HG03439 (cell line): ENCODE data around the gene PPP2R3B.
"Not testable (repeated sequence)": the region's sequence is repeated elsewhere in the genome, so short reads cannot be mapped to it uniquely, and the experiment has no call there.

Experiments used
- ATAC-seq: cut with Tn5 transposase; IDR thresholded peaks from one replicate; pipeline ENCODE4 v1.9.1; 2021; ENCODE audit warnings: mild to moderate bottlenecking, moderate library complexity; ENCODE audit not compliant: unreplicated experiment

Gene PPP2R3B

DNA sequence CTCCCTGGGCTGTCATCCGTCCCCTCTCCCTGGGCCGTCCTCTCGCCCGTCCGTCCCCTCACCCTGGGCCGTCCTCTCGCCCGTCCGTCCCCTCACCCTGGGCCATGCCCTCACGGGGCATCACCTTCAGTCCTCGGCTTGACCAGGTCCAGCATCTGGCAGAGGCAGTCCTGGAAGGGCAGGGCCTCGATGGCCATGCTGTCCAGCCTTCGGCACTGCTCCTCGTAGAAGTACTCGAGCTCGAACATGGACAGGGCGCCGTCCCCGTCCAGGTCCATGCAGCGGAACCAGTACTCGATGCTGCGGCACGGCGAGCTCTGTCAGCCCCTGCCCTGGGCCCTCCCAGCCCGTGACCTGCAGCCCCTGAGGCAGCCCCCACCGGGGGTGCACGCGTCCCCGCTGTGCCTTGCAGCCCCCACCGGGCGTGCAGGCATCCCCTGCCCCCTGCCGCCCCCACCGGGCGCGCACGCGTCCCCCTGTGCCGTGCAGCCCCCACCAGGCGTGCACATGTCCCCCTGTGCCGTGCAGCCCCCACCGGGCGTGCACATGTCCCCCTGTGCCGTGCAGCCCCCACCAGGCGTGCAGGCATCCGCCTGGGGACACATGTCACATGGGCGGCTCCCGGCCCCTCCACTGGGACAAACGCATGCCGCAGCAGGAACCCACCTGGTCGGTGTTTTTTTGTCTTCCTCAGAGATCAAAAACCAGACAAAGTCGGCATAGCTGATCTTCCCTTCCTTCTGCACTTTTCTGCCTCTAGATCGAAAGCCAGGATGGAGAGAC lies 45.9 kb downstream of the PPP2R3B start:
- ATAC-seq, result no peak

DNA sequence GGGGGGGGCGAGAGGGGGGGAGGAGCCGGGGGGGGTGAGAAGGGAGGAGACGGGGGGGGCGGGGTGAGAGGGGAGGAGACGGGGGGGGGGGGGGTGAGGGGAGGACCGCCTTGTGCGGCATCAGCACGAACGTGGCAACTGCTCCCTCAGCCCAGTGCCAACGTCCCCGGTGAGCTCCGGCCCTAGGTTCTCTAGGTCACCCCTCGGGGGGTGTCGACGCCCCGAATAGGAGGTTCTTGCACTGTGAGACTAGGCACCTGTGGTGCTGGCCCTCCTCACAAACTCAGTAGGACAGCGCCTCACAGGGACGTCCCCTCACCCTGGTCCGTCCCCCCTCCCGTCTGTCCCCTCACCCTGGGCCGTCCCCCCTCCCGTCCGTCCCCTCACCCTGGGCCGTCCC lies 46.6 kb downstream of the PPP2R3B start:
- no peak for ATAC-seq

DNA sequence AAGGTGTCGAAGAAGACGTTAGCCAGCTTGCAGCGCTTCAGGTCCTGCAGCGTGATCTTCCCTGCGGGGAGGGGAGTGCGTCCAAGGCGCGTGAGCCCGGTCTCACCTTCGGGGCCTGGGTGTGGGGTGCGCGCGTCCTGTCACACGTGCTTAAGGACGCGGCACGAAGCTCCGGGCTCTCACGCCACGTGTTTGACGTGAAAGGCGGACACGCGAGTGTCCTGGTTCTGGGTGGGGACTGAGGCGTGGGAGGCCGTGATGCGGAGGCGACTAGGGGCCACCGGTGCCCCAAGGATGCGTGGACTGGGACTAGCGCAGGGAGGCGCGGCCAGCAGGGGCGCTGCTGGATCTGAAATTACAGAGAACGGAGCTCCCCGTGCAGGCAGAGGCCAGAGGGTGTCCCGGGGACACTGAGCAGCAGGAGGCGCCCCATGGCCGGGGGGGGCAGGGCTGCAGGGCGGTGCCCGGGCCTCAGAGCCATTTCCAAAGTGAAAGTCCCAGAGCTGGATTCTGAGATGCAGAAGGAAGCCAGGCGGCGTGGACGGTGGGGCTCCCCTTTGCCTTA lies 47.8 kb downstream of the PPP2R3B start:
- ATAC-seq, result no peak

DNA sequence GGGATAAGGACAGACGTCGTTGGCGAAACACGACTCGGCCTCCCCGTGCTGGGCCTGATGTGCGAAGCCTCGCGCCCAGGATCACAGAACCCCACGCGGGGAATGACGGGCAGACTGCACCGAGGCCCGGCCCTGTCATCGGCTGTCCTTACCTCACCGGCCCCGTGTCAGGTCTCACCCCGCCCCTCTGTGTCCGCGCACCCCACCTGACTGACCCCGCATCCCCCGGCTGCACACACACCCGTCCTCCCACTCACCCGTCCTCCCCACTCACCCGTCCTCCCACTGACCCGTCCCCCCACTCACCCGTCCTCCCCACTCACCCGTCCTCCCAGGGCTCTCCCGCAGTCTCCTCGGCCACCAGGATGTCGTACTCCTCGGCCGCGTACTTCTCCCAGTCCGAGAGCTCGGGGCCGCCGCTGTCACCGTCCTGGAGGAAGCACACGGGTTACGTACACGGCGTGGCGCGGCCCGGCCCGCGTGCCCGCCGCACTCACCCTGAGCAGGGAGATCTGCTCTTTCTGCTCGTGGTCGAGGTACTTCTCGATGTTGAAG lies 48.3 kb downstream of the PPP2R3B start:
- no peak for ATAC-seq

DNA sequence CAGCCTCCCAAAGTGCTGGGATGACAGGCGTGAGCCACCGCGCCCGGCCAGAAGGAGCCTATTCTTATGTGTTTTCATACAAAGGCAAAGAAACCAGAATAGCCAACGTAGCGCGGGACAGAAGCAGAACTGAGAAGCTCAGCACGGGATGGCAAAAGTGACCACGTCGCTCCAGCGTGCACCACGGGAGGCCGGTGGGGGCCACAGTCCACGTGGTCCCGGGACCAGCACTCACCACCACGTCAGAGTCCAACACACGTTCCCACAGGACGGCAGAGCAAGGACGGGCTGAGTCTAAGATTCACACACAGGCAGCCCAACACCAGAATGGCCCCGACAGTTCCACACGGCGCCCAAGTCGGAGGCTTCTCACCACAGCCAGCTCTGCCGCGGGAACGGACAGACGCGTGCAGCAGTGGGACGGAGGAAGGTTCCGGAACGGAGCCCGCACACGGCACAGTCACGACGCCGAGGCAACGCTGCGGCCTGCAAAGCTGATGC lies 49.3 kb downstream of the PPP2R3B start:
- no peak for ATAC-seq

DNA sequence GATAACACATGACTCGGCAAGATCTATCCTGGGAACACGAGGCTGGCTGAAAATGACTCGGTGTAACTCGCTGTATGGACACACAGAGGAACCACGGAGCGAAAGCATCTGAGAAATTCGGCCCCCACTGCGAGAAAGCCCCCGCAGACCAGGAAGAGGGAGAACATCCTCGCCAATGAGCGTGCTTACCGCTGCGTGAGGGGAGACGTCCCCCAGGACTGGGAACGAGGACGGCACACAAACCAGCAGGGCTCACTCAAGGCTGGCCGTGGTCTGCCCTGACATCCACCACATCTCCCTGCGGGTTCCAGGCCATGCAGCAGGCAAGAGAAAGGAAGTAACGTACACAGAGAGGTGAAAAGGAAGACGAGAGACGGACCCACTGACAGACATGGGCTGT lies 50.5 kb downstream of the PPP2R3B start:
- ATAC-seq, result no peak

DNA sequence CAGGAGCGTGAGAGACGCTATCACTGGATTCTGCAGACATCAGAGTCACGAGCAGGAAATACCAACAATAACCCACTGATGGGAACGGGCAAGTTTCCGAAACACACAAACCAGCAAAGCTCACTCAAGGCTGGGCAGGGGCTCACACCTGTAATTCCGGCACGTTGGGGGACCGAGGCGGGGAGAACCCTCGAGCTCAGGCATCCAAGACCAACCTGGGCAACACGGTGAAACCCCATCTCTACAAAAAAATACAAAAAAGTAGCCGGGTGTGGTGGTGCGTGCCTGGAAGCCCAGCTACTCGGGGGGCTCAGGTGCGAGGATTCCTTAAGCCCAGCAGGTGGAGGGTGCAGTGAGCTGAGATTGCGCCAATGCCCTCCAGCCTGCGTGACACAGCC lies 51.0 kb downstream of the PPP2R3B start:
- no peak for ATAC-seq

DNA sequence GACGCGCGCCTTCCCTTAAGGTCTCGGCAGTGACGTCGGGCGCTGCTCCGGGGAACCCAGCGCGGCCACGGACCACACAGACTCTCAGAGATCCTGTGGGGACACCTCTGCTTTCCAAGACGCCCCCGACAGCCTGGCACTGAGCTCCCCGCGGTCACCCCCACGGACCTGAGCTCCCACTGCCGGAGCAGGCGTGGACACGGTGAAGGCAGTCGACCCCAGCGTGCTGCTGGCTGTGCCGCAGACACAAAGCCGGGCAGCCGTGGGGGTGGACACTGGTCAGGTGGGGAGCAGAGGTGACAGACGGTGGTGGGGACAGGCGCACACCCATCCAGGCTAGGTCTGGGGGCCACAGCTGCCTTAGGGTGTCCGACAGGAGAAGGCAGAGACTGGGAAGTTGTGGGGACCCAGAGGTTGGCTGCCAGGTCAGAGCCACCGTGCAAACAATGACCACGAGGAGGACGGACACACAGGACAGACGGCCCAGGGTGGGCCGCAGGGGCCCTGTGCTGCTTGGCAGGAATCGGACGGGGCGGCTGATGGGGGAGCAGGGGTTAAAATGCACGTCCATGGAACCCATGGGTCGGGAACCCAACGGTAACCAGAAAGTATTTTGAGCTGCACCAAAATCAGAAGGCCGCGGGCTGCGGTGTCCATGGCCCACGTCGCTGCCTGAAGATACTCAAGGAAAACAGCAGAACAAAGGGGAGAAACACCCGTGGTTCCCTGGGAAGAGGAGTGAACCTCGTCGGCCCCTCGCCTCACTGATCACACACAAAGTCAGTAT lies 51.5 kb downstream of the PPP2R3B start:
- no peak for ATAC-seq

DNA sequence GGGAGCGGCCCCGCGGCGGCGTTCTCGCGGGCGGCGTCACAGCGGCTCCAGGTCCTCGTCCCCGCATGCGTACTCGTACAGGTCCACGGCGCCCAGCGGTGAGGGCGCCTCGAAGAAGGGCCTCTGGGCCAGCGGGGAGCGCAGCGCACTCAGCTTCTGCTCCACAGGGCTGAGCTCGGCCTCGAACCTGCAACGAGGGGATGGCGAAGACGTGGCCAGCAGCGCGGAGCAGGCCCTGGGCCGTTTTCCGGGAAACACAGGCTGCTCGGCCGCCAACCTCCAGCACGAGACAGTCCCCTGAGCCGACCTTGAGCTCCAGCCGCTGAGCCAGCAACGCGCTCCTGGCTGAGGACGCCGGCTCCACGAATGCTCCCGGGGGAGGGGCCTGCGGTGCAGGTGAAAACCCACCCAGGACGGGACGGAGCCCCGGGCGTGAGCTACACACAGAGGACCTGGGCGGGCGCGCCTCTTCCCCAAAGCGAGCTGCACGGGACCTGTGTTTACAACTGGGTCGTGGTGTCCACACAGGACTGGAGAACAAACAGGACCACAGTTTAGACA lies 52.3 kb downstream of the PPP2R3B start:
- no peak for ATAC-seq

DNA sequence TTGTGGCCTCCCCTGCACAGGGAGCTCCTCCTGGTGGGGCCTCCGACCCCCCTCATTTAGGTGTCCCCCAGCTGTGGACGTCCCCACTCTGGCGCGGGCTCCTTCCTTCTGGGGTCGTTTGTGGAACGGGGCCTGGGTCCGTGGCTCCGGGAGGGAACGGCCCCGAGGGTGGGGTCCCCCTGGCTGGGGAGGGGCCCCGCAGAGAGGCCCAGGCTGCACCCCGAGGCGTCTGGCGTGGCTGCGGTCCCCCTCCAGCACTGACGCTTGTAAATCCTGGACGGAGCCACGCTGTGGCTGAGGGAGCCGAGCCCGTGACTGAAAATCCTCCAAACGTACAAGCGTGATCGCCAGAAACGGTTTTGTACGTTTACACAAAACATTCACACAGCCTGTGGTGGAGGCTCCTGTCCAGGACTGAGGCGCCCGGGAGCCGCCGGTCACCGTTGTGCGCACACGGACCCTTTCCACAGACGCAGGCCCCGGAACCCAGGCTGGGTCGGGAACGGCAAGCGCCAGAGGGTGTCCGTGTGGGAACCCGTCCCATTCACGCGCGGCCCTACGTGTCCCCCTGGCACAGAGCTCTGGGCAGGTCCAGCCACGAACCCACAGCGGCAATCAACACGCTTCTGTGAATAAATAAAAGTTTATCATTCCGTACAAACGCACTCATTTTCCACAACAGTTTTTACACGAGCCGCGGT lies 52.9 kb downstream of the PPP2R3B start:
- no peak for ATAC-seq

DNA sequence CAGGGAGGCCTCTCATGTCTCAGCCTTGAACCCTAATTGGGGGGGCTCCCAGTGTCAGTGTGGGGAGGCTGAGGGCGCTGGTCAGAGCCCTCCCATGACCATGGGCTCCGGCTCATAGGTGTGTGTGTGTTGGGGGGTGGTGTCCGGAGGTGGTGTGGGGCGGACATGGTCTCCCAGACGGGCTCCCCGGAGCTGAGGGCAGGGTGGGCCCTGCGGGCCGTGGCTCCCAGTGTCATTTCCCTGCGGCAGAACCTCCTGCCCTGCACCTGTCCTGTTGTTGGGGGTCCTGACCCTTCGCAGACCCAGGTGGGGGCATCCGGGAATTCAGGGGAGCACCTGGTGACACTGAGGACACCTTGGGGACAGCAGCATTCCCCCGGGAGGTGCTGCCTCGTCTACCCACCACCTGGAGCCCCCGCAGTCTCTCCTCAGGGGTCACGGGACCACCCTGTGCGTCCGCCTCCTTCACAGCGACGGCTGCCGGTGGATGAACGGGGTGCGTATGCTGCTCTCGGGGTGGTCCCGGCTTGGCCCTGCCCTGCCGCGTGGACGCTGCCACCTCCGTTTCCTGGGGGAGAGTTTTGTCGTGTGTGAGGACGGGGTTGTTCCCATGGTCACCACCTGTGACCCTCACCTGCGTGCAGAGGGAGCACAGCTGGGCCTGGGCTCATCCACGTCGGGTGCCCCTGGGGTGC lies 53.6 kb downstream of the PPP2R3B start:
- no peak for ATAC-seq

DNA sequence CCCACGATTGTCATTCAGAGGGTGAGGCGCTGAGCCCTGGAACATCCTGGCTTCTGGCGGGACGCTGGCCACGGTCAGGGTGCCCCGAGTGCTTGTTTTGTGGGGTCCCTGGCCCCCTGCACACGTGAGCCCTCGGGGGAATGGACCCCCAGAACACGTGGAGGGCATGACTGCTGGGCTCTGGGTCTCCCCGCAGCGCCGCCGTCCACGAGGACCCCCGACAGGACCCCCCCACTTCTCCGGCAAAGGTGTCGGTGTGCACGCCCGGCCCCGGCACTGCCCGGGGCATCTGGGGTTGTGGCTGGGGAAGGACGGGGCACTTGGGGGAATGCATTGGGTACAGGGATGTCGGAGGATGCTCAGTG lies 54.2 kb downstream of the PPP2R3B start:
- no peak for ATAC-seq

DNA sequence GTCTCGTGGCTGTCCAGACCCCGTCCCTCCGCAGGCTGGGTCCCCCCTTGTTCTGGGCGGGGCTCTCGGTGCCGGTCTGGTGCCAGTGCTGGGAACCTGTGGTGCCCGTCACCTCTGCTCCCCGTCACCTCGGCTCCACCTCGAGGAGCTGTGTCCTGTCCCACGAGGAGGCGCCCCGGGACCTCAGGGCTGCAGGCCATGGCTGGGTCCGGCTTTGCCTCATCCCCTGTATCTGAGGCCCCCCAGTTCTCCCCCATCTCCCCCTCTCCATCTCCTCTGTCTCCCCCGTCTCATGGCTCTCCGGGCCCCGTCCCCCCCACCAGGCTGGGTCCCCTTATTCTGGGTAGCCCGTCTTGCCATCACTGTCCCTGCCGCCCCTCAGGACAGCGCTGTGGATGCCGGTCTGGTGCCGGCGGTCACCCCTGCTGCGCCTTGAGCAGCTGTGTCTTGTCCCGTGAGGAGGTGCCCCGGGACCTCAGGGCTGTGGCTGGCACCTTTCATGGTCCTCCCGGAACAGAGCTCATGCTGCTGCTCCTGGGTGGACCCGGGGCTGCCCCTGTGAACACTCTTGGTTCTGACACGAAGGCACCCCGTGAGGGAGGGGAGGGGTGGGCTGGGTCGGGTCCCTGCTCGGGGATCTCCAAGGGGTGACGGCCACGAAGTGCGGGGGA lies 54.7 kb downstream of the PPP2R3B start:
- ATAC-seq, result no peak

DNA sequence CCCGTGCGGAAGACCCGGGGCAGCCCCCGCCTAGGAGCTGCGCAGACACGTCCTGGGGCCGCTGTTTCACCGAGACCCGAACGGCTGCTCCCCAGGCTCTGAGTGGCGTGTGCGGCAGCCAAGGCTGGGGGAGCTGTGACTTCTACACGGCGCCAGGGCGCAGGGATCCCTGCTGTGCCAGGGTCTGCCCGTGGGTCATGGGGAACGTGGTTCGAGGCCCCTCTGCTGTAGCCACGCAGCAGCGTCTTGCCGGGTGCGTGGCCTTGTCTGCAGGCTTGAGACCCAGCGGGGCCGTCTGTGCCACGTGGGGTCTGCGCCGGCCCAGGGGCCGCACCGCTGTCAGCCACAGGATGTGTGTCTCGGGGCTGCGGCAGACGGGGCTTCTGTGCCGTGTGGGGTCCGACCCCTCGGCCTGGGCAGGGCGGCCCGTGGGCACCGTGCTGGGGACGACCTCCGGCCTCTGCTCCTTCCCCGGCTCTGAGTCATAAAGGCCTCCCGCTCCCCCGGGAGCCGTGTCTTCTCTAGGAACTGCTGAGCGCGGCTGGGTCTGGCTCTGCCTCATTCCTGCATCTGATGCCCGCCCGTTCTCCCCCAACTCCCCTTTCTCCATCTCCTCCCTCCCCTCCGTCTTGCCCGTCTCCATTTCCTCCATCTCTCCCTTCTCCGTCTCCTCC lies 55.4 kb downstream of the PPP2R3B start:
- ATAC-seq, result no peak

DNA sequence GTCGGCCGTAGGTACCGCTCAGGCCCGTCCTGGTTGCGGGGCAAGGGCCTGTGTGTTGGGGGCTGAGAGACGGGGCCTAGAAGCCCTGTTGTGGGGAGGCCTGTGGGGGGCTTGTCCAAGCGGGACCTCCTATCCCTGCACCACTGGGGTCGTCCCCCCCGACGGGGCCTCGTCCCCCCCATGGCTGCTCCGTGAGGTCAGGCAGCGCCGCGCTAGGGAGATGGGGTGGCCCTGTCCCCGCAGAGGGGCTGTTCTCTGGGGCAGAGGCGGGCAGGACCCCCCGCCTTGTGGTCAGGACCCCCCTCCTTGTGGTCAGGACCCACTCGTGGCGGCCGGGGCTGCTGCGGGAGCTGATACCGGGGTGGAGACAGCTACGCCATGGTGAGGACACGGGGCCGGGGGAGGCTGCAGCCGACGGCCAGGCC lies 56.0 kb downstream of the PPP2R3B start:
- ATAC-seq, result no peak

DNA sequence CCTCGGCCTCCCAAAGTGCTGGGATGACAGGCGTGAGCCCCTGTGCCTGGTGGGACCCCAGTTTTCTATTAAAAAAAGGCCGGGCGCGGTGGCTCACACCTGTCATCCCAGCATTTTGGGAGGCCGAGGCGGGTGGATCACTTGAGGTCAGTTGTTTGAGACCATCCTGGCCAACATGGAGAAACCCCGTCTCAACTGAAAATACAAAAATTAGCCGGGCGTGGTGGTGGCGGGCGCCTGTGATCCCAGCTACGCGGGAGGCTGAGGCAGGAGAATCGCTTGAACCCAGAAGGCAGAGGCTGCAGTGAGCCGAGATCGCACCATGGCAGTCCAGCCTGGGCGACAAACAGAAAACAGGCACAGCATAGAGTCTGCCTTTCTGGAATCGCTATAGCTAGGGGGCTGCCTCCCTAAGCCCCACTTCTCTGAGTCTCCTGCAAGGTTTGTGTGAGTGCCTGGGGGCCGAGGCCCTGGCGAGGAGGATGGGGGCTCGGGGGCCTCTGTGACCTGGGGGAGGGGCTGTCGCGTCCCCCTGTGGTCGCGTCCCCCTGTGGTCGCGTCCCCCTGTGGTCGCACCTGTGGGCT lies 56.5 kb downstream of the PPP2R3B start:
- ATAC-seq, result not testable (repeated sequence)

DNA sequence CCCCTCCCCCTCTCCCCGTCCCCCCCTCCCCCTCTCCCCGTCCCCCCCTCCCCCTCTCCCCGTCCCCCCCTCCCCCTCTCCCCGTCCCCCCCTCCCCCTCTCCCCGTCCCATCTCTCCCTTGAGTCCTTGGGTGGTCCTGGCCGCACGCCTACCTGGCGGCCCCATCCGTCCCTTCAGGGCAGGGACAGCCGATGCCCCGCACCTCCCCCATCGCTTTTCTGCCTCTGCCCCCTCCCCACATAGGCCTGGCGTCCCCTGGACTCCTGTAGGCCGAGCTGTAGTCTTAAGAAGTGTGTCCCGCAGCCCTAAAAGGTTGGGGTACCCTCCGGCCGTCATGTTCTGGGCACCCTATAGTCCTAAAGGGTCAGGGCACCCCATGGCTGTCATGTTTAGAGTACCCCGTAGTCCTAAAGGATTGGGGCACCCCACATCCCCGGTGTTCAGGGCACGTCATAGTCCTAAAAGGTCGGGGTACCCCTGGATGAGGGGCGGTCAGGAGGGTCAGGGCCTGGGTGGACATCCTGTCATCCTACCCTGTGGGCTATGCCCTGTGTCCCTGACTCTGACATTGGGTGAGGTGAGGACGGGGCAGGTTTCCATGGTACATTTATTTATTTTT lies 57.3 kb downstream of the PPP2R3B start:
- no peak for ATAC-seq

DNA sequence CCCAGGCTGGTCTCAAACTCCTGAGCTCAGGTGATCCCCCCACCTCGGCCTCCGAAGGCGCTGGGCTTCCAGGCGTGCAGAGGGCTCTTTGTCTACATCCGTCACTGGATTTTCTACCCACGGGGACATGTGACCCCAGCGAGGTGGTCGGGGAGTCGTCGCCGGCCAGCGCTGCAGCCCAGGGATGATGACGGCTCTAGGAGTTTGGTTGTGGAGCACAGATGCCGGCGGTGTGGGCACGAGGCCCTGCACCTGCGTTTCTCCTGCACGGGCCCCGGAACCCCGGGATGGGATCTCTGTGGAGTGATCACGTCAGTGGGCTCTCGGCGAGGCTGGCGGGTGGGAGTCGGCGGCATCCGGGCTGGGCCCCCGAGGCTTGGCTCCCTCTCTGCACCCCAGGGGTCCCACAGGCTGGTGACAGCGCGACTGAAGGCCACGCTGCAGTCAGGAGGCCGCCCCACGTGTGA lies 59.0 kb downstream of the PPP2R3B start:
- no peak for ATAC-seq
